T follicular helper cell (primary cell): ENCODE data around the gene LAMA5.

ENCODE experiments used
- DNase-seq: peaks from one replicate; pipeline ENCODE4 v3.0.0-alpha.2; 2020; ENCODE audit warnings: low read depth

LAMA5 gene

GRCh38 chr20:62266851-62267250 lies 100.3 kb downstream of the LAMA5 start:
- DNase-seq: no peak

GRCh38 chr20:62266340-62266739 lies 100.8 kb downstream of the LAMA5 start:
- DNase-seq: no peak

GRCh38 chr20:62265365-62265764 lies 101.7 kb downstream of the LAMA5 start:
- no peak for DNase-seq

- no peak for DNase-seq
These were observed 103.7 kb downstream of the LAMA5 start for GRCh38 chr20:62263396-62263795.

GRCh38 chr20:62262064-62262463 lies 105.0 kb downstream of the LAMA5 start:
- no peak for DNase-seq

GRCh38 chr20:62259294-62259565 lies 107.9 kb downstream of the LAMA5 start:
- no peak for DNase-seq
